GM18526 (cell line): ENCODE data around the gene NENF.

Experiments used
- POLR2A ChIP-seq: IDR thresholded peaks from 3 replicates; pipeline ENCODE4 v1.6.1; 2011; ENCODE audit not compliant: insufficient read length; ENCODE audit errors: extremely low read depth

Gene NENF

DNA sequence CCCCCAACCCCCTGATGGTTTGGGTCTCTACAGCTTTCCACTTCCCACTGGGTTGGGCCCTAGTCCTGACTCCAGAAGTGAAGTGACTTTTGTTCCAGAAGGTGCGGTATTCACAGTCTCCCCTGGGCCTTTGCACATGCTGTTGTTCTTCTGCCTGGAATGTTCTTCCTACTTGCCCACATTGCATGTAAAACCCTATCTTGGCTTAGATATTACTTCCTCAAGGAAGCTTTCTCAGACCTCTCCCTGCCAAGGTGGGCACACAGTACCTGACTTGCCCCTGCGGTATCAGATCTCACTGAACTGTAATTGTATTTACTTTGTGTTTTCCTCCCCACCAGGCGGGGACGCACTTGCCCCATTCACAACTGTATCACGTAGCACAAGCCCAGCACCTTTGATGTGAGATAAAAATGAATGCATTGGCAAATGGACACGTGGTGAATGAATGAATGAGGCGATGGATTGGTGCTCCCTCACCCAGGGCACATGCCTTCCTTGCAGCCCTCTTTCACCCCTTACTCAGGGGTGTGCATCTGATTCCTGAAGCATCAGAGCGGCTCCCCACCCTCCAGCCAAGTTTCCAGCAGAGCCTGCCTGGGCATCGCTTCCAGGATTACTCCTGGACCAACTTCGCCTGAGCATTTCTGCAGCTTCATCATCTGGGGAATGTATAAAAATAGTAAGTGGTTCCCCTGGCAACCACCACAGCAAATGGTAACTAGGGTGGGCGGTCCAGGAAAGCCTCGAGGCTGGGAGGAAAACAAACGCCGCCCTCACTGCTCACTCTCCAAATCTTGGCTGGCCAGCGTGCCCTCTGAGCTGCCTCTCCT is 19.8 kb downstream of the NENF start:
- no peak for TF ChIP-seq POLR2A

DNA sequence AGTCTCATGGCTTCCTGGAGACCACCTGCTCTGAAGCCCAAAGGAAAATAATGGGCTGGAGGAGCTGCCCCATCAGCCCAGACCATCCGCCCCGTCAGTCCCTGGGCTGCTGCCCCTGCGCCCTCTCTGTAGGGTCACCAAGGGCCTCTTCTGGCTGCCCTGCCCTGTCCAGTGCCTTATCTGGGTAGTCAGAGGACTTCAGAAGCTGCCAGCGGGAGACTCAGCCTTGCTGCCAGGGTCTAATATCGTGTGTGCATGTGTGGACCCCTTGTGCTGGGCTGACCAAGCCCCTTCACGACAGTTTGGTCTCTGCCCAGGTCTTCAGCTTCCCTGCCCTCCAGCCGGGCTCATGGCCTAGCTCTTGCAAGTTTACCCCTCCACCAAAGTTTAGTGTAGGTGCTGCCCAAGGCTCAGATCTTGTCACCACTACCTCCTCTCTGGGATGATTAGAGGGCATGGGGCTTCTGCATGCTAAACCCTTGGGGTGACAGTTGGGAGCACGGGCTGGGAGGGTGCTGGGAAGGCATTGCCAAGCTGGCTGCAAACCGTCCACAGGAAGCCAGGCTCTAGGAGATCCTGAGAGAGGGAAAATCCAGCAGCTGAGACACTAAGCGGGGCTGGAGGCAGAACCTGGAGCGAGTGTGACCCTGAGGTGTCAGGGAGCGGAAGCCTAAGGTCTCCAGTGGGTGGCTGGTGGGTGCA is 20.6 kb downstream of the NENF start:
- no peak for TF ChIP-seq POLR2A

- no peak for TF ChIP-seq POLR2A
Measured at GRCh38 chr1:212454741-212455140, 22.0 kb downstream of the NENF start.

GRCh38 chr1:212455401-212455800 is 22.7 kb downstream of the NENF start:
- TF ChIP-seq POLR2A: no peak

DNA sequence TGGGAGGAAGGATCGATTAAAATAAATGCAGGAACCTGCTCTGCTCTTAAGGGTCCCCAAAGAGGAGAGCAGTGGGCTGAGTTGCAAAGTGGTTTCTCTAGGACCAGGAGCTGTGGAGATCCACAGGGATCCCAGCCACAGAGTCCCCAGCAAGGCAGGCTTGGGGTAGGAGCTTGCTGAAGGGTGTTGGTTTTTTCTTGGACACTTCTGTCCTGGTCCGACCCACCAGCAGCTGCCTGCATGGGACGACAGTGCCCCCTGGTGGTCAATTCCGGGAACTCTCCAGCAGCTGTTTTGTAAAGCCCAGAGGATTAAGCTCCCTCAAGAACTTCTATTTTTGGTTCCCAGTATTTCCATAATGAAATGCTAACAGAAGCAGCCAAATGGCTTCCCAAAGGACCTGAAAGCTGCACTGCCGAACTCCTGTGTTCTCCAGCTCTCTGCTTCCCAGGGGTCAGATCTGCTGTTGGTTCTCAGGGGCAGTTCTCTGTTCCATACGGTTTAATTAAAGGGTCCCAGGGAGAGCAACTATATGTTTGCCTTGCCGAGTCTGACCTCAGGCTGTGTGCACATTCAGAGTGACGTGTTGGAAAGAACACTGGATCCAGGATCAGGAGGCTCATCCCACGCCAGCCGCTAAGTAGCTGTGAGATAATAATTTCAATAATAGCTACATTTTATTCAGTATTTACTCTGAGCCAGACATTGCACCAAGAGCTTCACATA is 23.2 kb downstream of the NENF start:
- no peak for TF ChIP-seq POLR2A

DNA sequence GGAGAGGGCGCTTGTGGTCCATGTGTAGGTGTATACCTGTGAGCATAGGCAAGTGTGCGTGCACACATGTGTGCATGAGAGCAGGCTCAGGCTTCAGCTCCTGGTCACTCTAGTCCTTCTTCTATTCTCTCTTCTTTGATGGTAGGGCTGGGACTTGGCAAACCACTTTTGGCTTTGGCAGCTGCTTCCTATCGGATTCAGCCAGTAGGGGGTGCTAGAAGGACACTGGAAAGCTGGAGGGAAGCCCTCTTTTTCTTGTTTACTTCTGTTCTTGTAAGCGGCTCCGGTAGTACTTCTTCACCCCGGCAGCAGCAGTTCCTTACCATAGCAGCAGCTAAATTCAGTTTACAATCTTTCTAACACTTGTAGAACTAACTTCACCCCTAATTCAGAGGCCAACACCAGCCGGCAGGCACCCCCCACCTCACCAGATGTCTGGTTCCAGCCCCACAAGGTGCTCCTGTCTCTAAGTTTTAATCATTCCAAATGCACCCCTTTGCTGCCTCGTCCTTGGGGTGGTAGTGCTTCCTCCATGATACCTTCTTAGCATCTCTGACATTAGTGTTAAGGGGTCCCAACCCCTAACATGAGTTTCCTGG is 25.1 kb downstream of the NENF start:
- no peak for TF ChIP-seq POLR2A

- TF ChIP-seq POLR2A: no peak
Measured at GRCh38 chr1:212458817-212459216, 26.1 kb downstream of the NENF start.

DNA sequence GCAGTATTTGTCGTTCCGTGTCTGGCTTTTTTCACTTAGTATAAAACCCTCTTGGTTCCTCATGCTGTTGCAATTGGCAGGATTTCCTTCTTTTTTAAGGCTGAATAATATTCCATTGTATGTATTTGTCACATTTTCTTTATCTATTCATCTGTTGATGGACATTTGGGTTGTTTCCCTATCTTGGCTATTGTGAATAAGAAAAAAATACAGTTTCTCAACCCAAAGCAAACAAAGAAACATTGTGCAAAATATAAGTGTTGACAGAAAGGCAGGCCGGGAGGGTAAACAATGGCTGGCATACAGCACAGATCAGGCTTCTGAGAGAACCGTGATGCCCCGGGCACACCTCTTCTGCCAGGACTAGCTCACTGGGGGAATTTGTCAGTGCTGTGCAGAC is 26.9 kb downstream of the NENF start:
- TF ChIP-seq POLR2A: no peak

DNA sequence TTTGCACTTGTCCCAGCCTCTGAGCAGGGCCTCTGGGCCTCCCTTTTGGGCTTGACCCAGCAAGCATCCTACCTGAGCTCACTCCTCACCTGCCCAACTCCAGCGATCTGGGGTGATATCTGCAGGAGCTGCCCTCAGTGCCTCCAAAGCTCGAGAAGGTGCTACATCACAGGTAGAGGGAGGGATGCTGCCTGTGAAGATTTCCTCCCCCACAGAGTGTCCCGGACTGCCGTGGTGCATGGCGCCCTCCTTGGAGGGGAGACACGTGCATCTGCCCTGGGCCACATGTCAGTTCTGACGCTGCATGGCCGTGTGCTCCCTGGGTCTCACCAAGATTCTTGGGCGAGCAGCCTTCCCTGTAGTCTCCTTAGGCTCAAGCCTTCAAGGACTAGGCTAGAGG is 27.7 kb downstream of the NENF start:
- no peak for TF ChIP-seq POLR2A

- no peak for TF ChIP-seq POLR2A
Measured at GRCh38 chr1:212461916-212462660, 29.4 kb downstream of the NENF start.

GRCh38 chr1:212463565-212464285 is 31.0 kb downstream of the NENF start:
- no peak for TF ChIP-seq POLR2A

DNA sequence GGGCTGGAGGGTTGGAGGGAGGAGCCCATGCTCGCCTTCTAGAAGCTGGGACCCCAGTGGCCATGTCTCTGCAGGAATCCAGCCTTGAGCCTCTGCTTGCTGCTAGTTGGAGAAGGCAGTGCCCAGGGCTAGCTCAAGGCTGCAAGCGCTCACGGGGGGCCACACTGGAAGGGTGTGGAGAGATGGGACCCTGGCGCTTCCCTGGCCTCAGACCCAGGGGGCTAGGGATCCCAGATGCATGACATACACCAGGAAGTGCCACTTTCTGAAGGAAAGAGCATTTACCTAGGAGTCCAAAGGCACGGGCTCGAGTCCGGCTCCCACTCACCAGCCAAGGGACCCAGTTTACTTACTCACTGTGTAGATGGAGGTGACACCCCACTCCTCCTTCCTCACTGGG is 32.6 kb downstream of the NENF start:
- TF ChIP-seq POLR2A: no peak

GRCh38 chr1:212466437-212466836 is 33.7 kb downstream of the NENF start:
- no peak for TF ChIP-seq POLR2A

DNA sequence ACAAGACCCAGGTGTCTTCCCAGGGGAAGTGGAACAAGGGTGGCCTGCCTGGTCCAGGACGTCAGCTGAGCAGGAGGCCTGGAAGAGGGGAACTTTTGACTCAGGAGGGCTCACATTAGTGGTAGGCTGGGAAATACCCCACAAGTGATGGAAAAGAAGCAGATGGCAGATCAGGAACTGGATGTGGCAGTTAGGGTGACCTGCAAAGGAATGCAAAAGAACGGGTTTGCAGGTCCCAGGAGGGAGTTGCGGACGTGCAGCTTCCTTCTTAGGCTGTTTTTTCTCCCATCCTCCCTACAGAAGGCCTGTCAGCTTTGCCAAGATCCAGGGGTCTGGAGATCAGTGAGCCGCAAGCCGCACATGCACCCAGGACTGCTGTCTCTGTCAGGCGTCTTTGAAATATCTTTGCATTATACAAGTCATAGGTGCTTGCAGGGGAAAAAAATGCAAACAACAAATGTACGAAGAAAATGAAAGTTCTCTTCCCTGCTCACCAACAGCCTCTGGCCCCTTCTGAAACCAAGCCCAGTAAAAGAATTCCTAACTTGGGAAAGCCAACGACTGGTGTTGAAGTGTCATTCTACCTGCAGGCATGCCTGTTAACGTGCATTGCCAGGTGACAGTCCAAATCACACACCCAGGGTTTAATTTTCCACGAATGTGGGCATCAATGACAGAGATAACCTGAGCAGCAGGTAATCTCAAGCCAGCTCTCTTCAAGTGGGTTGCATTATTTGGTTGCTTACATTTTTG is 34.4 kb downstream of the NENF start:
- TF ChIP-seq POLR2A: no peak
